Glutamatergic neuron (in vitro differentiated cells): Measurements from ENCODE around the gene CDK18. TPM values are rescaled to one million over a fixed set of nuclear protein-coding genes. Genes with fewer than 3 reads are reported as not detected.

Source experiments
- DNase-seq: peaks from one replicate; pipeline ENCODE4 v3.0.0; 2022
- H3K27ac Mint-ChIP-seq: one replicate; pipeline ENCODE4 v1.8.0; 2020; ENCODE audit warnings: mild to moderate bottlenecking, mixed read lengths, inconsistent platforms; ENCODE audit not compliant: unreplicated experiment
- H3K27me3 Mint-ChIP-seq: one replicate; pipeline ENCODE4 v1.8.0; 2020; ENCODE audit warnings: mild to moderate bottlenecking, moderate library complexity, mixed read lengths, inconsistent platforms; ENCODE audit not compliant: unreplicated experiment
- H3K36me3 Mint-ChIP-seq: one replicate; pipeline ENCODE4 v1.8.0; 2020; ENCODE audit warnings: mild to moderate bottlenecking, mixed read lengths, inconsistent platforms; ENCODE audit not compliant: unreplicated experiment
- H3K4me1 Mint-ChIP-seq: one replicate; pipeline ENCODE4 v1.8.0; 2020; ENCODE audit warnings: mild to moderate bottlenecking, low read depth, mixed read lengths, inconsistent platforms; ENCODE audit not compliant: unreplicated experiment
- H3K4me3 Mint-ChIP-seq: one replicate; pipeline ENCODE4 v1.8.0; 2020; ENCODE audit warnings: mild to moderate bottlenecking, mixed read lengths, inconsistent platforms; ENCODE audit not compliant: unreplicated experiment
- H3K9me3 Mint-ChIP-seq: one replicate; pipeline ENCODE4 v1.8.0; 2020; ENCODE audit warnings: mild to moderate bottlenecking, moderate library complexity, mixed read lengths, inconsistent platforms; ENCODE audit not compliant: unreplicated experiment
- CTCF ChIP-seq: fragments of 200-600 bp; sonication (generic); IDR thresholded peaks from one replicate; pipeline ENCODE4 v1.5.0; 2021; ENCODE audit not compliant: partially characterized antibody, unreplicated experiment
- total RNA-seq: library from RNA; stranded (reverse); fragmentation: NEBNext Ultra II Directional; extraction: Animal tissue kit (Norgen Biotek cat#: 25700); gene quantifications from one replicate; pipeline ENCODE4 v1.2.1, GENCODE V29; 2021; ENCODE audit not compliant: unreplicated experiment

CDK18 gene
- total RNA-seq, 1 donor from 2014 or later = 1.7 TPM

DNA sequence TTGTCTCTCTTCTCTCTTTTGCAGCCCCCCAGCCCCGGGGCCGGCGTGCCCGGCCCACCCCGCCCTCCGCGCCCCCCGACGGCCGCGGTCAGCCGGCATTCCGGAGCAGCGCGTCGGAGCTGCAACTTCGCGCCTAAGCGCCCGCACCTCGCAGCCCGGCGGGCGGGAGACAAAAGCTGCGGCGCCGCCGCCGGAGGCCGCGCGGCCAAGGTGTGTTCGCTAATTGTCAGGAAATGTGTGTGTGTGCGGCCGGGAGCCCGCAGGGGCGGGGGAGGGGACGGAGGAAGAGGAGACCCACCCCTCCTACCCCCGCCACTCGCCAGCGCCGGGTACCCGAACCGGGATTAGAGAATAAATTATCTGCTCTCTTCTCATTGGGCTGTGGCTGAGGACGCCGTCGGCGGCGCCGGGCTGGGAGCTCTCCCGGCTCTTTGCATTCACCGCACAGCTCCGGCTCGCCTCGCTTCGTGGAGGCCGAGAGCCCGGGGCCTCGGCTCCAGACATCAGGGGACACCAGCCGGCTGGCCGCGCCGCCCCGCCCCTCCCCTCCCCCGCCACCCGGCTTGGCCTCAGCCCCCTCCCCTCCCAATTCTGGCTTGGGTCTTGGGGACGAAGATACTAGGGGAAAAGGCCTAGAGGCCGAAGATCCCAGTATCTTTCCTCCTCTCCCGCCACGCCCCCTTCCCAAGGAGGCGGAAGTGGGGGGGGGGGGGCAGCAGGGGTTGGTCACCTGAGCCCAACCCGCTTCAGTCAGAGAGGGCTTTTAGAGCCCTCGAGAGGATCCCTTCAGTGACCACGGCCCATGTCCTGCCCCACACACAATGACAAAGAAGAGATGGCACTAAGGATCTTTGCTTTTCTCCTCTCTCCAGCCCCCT, 47.4 kb upstream of the CDK18 start:
- Mint-ChIP-seq H3K9me3 (peaks cover 11% of the 10 kb centered on the region), H3K27me3 (peaks cover 11% of the 10 kb centered on the region), H3K27ac (no peak overlapping the region), H3K36me3 (no peaks in the 10 kb centered on the region), H3K4me3 (peak overlapping the region; percentile 95), H3K4me1 (peaks cover 4% of the 10 kb centered on the region)
- DNase-seq = peak; percentile 73
- TF ChIP-seq CTCF = no peak

- no peak overlapping the region for H3K27ac Mint-ChIP-seq
- no peaks in the 10 kb centered on the region for H3K36me3 Mint-ChIP-seq
- peaks cover 4% of the 10 kb centered on the region for H3K4me1 Mint-ChIP-seq
- TF ChIP-seq CTCF = no peak
- H3K27me3 Mint-ChIP-seq = peaks cover 10% of the 10 kb centered on the region
- H3K4me3 Mint-ChIP-seq = no peak overlapping the region
- H3K9me3 Mint-ChIP-seq = peaks cover 11% of the 10 kb centered on the region
- DNase-seq = no peak
Measured at GRCh38 chr1:205458777-205459566, 45.5 kb upstream of the CDK18 start.

DNA sequence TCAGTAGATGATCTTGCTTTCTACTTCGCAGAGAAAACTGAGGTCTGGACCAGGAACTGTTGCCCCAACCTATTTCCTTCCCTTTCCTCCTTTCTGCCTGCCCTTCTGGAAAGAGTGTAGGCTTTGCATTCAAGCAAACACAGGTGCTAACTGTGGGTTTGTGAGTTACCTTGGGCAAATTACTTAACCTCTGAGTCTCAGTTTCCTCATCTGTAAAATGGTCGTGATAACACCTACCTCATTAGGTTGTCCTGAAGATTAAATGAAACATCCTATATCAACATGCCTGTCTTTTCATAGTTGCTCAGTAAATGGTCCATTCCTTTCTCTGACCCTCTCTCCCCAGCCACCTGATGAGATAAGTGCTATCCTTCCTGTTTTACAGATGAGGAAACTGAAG, 39.1 kb upstream of the CDK18 start:
- peaks cover 9% of the 10 kb centered on the region for H3K4me1 Mint-ChIP-seq
- peaks cover 3% of the 10 kb centered on the region for H3K9me3 Mint-ChIP-seq
- TF ChIP-seq CTCF = no peak
- H3K27me3 Mint-ChIP-seq = no peaks in the 10 kb centered on the region
- DNase-seq = no peak
- H3K4me3 Mint-ChIP-seq = no peak overlapping the region
- H3K36me3 Mint-ChIP-seq = no peaks in the 10 kb centered on the region
- no peak overlapping the region for H3K27ac Mint-ChIP-seq

GRCh38 chr1:205466595-205467220, 37.8 kb upstream of the CDK18 start:
- TF ChIP-seq CTCF = no peak
- Mint-ChIP-seq H3K9me3 (peaks cover 3% of the 10 kb centered on the region), H3K36me3 (no peaks in the 10 kb centered on the region), H3K27me3 (peaks cover under 1% of the 10 kb centered on the region), H3K4me1 (peaks cover 9% of the 10 kb centered on the region), H3K4me3 (no peak overlapping the region), H3K27ac (no peak overlapping the region)
- no peak for DNase-seq
